HG03095 (cell line): ENCODE results near the gene PGK1.

Source experiments
- ATAC-seq: cut with Tn5 transposase; IDR thresholded peaks from one replicate; pipeline ENCODE4 v1.9.1; 2021; ENCODE audit warnings: moderate library complexity; ENCODE audit not compliant: unreplicated experiment

Gene PGK1

DNA sequence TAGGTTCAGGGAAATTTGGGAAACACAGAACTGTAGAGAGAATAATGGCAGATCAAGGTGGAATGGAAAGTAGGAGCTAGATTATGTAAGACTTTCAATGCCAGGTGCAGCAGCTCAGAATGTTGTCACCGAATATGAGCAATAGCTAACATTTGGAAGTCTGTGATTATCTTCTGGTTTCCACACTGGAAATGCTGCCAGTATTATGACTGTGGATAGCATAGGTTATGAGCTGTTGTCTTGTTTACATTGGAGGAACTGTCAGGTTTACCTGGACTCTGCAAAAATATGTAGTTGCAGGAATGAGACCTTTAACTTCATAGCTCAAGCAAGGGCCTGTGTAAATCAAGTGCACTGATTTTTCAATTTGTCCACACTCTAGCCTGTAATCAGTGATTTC, 61.4 kb downstream of the PGK1 start:
- ATAC-seq = no peak

DNA sequence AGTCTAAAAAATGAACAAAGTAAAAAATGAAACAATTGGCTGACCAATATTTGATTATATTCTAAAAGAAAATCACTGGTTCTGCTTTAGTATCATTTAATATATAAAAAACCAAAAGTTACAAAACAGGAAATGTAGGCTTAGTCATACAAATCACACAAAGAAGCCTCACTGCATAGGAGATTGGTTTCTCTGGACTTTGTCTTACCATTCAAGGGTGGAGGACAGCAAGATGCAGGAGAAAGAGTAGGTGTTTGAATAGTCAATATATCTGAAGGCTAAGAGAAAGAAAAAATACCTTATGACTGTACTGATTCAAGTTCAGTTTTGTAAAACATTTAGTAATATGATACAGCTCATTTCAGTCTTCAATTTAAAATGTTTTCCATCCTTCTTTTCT, 64.0 kb downstream of the PGK1 start:
- ATAC-seq = no peak
